GM12875 (cell line): Measurements from ENCODE around the gene ZNF511.

ENCODE experiments used
- H3K4me3 ChIP-seq: one replicate; pipeline ENCODE4 v1.5.1; 2011; ENCODE audit warnings: low read depth, low read length, control low read depth
- TF ChIP-seq, protein P1 (sequence below): IDR thresholded peaks from 2 replicates; pipeline ENCODE4 v1.5.1; 2011; ENCODE audit warnings: low read depth, mild to moderate bottlenecking, control low read depth, inconsistent platforms, low read length, moderate library complexity, borderline replicate concordance; ENCODE audit not compliant: insufficient read depth

ZNF511 gene

GRCh38 chr10:133270204-133270603 lies 38.5 kb upstream of the ZNF511 start:
- H3K4me3 ChIP-seq: no peak overlapping the region
- TF ChIP-seq, protein P1, sequence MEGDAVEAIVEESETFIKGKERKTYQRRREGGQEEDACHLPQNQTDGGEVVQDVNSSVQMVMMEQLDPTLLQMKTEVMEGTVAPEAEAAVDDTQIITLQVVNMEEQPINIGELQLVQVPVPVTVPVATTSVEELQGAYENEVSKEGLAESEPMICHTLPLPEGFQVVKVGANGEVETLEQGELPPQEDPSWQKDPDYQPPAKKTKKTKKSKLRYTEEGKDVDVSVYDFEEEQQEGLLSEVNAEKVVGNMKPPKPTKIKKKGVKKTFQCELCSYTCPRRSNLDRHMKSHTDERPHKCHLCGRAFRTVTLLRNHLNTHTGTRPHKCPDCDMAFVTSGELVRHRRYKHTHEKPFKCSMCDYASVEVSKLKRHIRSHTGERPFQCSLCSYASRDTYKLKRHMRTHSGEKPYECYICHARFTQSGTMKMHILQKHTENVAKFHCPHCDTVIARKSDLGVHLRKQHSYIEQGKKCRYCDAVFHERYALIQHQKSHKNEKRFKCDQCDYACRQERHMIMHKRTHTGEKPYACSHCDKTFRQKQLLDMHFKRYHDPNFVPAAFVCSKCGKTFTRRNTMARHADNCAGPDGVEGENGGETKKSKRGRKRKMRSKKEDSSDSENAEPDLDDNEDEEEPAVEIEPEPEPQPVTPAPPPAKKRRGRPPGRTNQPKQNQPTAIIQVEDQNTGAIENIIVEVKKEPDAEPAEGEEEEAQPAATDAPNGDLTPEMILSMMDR: no peak

DNA sequence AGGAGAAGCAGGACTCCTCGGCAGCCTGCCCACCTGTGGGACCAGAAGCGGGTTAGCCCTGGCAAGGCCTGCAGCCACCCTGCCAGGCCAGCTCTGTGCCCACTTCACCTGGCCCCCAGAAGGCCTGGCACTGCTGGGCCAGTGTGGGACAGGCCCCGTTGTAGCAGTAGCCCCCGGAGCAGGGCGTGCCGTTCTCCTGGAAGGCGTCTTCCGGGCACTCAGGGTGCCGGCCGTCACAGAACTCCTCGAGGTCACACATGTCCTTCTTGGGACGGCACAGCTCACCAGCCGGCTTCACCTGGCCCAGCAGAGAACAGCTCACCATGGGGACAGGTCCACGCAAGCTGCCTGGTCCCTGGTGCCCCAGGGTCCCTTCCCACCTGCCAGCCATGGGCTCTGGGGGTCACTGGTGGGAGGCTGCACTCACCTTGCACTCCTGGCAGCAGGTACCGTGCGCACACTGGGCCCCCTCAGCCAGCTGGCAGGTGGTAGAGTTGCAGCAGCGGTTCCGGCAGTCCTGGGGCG lies 37.9 kb upstream of the ZNF511 start:
- TF ChIP-seq, protein P1: no peak
- no peak overlapping the region for H3K4me3 ChIP-seq

- no peak overlapping the region for H3K4me3 ChIP-seq
- TF ChIP-seq, protein P1: no peak
These were observed 37.0 kb upstream of the ZNF511 start for GRCh38 chr10:133271521-133272300.

GRCh38 chr10:133272301-133272963 lies 36.3 kb upstream of the ZNF511 start:
- TF ChIP-seq, protein P1: no peak
- no peak overlapping the region for H3K4me3 ChIP-seq

DNA sequence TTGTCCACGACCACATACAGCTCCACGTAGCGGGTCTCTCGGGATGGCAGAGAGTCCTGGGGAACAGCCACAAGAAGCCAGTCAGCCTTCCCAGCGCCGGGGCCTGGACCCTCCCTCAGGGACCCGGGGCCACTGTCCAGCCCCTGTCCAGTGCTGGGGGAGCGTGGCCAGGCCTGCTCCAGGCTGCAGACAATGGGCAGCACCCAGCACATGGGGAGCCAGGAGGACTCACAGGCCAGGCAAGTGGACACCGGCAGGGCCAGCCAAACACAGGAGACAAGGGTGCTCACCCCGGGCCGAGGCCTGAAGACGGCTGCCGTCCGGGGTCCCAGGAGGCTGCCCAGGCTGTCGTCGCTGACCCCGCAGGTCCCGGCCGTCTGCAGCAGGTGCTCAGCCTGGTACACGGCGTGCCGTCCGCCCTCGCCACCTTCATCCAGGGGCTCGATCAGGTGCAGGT lies 35.7 kb upstream of the ZNF511 start:
- no peak overlapping the region for H3K4me3 ChIP-seq
- TF ChIP-seq, protein P1: no peak

DNA sequence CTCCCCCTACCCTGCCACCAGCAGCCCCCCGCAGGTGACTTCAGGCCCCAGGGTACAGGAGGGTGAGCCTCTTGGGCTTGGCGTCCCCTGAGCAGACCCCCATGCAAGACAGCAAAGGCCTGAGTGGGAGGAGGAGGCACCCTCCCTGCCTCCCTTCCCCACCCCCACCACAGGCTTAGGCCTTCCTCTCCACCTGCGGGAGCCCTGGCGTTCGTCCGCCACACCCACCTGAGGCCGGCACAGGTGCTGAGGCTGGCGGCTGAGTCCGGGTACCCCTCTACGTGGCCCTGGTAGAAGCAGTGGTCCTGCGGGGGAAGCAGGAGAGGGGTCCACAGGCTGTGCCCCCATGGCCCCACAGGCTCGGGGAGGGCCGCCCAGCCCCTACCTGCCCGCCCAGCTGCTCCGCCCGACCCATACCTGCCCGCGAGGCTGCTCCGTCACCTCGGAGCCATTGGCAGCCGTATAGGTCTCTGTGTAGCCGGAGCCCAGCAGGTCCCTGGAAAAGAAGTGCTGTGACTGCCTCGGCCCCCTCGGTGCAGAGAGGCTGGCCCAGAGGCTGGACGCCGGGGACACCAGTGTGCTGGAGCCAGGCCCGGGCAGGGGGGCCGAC lies 35.1 kb upstream of the ZNF511 start:
- no peak overlapping the region for H3K4me3 ChIP-seq
- TF ChIP-seq, protein P1: no peak
